HEK293 (cell line): ENCODE measurements around the gene SPATA12.

Experiments used
- CTCF ChIP-seq: fragments of 450-650 bp; formaldehyde crosslinking; IDR thresholded peaks from 2 replicates; pipeline ENCODE4 v1.5.1; 2016; ENCODE audit warnings: missing biosample characterization, missing genetic modification characterization
- ELK4 ChIP-seq: IDR thresholded peaks from 2 replicates; pipeline ENCODE4 v1.6.1; 2011; ENCODE audit warnings: mild to moderate bottlenecking, low read depth, low read length, borderline replicate concordance
- REST ChIP-seq: fragments of 450-650 bp; formaldehyde crosslinking; IDR thresholded peaks from 2 replicates; pipeline ENCODE4 v1.5.1; 2016; ENCODE audit warnings: missing biosample characterization, missing genetic modification characterization
- ZBTB17 ChIP-seq: fragments of 450-650 bp; formaldehyde crosslinking; IDR thresholded peaks from 2 replicates; pipeline ENCODE4 v1.5.1; 2016; ENCODE audit warnings: missing biosample characterization, missing genetic modification characterization
- ZNF19 ChIP-seq: fragments of 450-650 bp; formaldehyde crosslinking; IDR thresholded peaks from 2 replicates; pipeline ENCODE4; 2016; ENCODE audit warnings: missing biosample characterization, missing genetic modification characterization, low read depth
- ZNF24 ChIP-seq: fragments of 450-650 bp; formaldehyde crosslinking; IDR thresholded peaks from 2 replicates; pipeline ENCODE4 v1.5.1; 2016; ENCODE audit warnings: missing biosample characterization, missing genetic modification characterization
- ZNF501 ChIP-seq: fragments of 450-650 bp; formaldehyde crosslinking; IDR thresholded peaks from 2 replicates; pipeline ENCODE4 v1.5.1; 2016; ENCODE audit warnings: missing biosample characterization, missing genetic modification characterization
- ZNF513 ChIP-seq: fragments of 450-650 bp; IDR thresholded peaks from 2 replicates; pipeline ENCODE4 v1.5.1; 2018; ENCODE audit warnings: missing biosample characterization, missing genetic modification characterization
- ZNF629 ChIP-seq: fragments of 450-650 bp; formaldehyde crosslinking; IDR thresholded peaks from 2 replicates; pipeline ENCODE4 v1.5.1; 2017; ENCODE audit warnings: missing biosample characterization, missing genetic modification characterization
- ZNF704 ChIP-seq: fragments of 450-650 bp; formaldehyde crosslinking; IDR thresholded peaks from 2 replicates; pipeline ENCODE4 v1.5.1; 2016; ENCODE audit warnings: missing biosample characterization, missing genetic modification characterization
- ZNF830 ChIP-seq: fragments of 450-650 bp; IDR thresholded peaks from 2 replicates; pipeline ENCODE4 v1.5.0; 2018; ENCODE audit warnings: missing biosample characterization, missing genetic modification characterization, low read depth, mild to moderate bottlenecking, moderate library complexity

GRCh38 chr3:57073628-57074027, 13.2 kb downstream of the SPATA12 start:
- TF ChIP-seq ZNF24 (tag by site-specific recombination) = no peak
- TF ChIP-seq CTCF (tag by site-specific recombination) = no peak
- no peak for TF ChIP-seq REST (tag by site-specific recombination)
- no peak for TF ChIP-seq ZNF513 (tag by site-specific recombination)
- TF ChIP-seq ZNF501 = no peak
- no peak for TF ChIP-seq ELK4
- TF ChIP-seq ZNF704 (tag by site-specific recombination) = no peak
- no peak for TF ChIP-seq ZNF19 (tag by site-specific recombination)
- no peak for TF ChIP-seq ZNF629
- no peak for TF ChIP-seq ZBTB17
- no peak for TF ChIP-seq ZNF830 (tag by site-specific recombination)
